NCI-H1694 (cell line): ENCODE measurements around the gene ZNF32.
"Not testable (repeated sequence)": the region's sequence is repeated elsewhere in the genome, so short reads cannot be mapped to it uniquely, and the experiment has no call there.

Experiments
- DNase-seq: peaks from one replicate; lab custom pipeline; 2025; lab: John Stamatoyannopoulos, UW

ZNF32 gene

GRCh38 chr10:43628956-43629355 lies 19.7 kb downstream of the ZNF32 start:
- no peak for DNase-seq

- no peak for DNase-seq
Measured at GRCh38 chr10:43627942-43628341, 20.7 kb downstream of the ZNF32 start.

- DNase-seq, result peak; percentile 8
Measured at GRCh38 chr10:43623351-43623750, 25.3 kb downstream of the ZNF32 start.

GRCh38 chr10:43622038-43622437 lies 26.6 kb downstream of the ZNF32 start:
- DNase-seq, result no peak

GRCh38 chr10:43619368-43619767 lies 29.3 kb downstream of the ZNF32 start:
- no peak for DNase-seq

GRCh38 chr10:43616697-43617370 lies 31.8 kb downstream of the ZNF32 start:
- no peak for DNase-seq

- no peak for DNase-seq
Measured at GRCh38 chr10:43610636-43611035, 38.0 kb downstream of the ZNF32 start.

- no peak for DNase-seq
Measured at GRCh38 chr10:43607199-43607573, 41.5 kb downstream of the ZNF32 start.

GRCh38 chr10:43606323-43607198 lies 42.1 kb downstream of the ZNF32 start, which contains the start of gene ZNF485:
Gene ZNF485 (plus strand): TSS chr10:43606438. CDS start chr10:43607051, 613 bp downstream.
- DNase-seq, result no peak

GRCh38 chr10:43605850-43606322 lies 42.8 kb downstream of the ZNF32 start:
- DNase-seq, result no peak

- not testable (repeated sequence) for DNase-seq
Measured at GRCh38 chr10:43601576-43601975, 47.1 kb downstream of the ZNF32 start.

- no peak for DNase-seq
Measured at GRCh38 chr10:43599333-43599732, 49.3 kb downstream of the ZNF32 start.

- DNase-seq, result no peak
Measured at GRCh38 chr10:43598446-43598845, 50.2 kb downstream of the ZNF32 start.

- no peak for DNase-seq
Measured at GRCh38 chr10:43596546-43596945, 52.1 kb downstream of the ZNF32 start.

GRCh38 chr10:43595739-43596298 lies 52.9 kb downstream of the ZNF32 start:
- no peak for DNase-seq

GRCh38 chr10:43594944-43595589 lies 53.6 kb downstream of the ZNF32 start:
- DNase-seq, result no peak
